AG04449 (cell line): ENCODE data around the gene ARHGAP31.
A peak's percentile ranks its signal among the peaks of the same experiment; 100 is the strongest.

ENCODE experiments used
- CTCF ChIA-PET: fragments of 350-600 bp; formaldehyde crosslinking; extraction: SDS; loops from one replicate; lab custom pipeline; 2021; ENCODE audit warnings: antibody characterized with exemption; lab: Yijun Ruan, JAX
- POLR2A ChIA-PET: fragments of 400-600, 350-600 bp; formaldehyde crosslinking; extraction: SDS; loops from one replicate; lab custom pipeline; 2020; ENCODE audit warnings: antibody characterized with exemption, inconsistent platforms; lab: Yijun Ruan, JAX
- DNase-seq: peaks from one replicate; pipeline ENCODE4 v3.0.0-alpha.2; 2010; ENCODE audit warnings: low read depth, low spot score
- H3K4me3 ChIP-seq: 2 replicates; pipeline ENCODE4 v1.5.1; 2011; ENCODE audit warnings: low read depth, mild to moderate bottlenecking, control low read depth, low read length
- TF ChIP-seq, protein P1 (sequence below): IDR thresholded peaks from one replicate; pipeline ENCODE4 v1.5.1; 2011; ENCODE audit warnings: mild to moderate bottlenecking, moderate library complexity, low read length, control low read depth, inconsistent platforms; ENCODE audit not compliant: insufficient read depth; ENCODE audit errors: missing control alignments

The ARHGAP31 gene

GRCh38 chr3:119418641-119419040 is 124.5 kb downstream of the ARHGAP31 start:
- H3K4me3 ChIP-seq: no peak overlapping the region
- TF ChIP-seq, protein P1, sequence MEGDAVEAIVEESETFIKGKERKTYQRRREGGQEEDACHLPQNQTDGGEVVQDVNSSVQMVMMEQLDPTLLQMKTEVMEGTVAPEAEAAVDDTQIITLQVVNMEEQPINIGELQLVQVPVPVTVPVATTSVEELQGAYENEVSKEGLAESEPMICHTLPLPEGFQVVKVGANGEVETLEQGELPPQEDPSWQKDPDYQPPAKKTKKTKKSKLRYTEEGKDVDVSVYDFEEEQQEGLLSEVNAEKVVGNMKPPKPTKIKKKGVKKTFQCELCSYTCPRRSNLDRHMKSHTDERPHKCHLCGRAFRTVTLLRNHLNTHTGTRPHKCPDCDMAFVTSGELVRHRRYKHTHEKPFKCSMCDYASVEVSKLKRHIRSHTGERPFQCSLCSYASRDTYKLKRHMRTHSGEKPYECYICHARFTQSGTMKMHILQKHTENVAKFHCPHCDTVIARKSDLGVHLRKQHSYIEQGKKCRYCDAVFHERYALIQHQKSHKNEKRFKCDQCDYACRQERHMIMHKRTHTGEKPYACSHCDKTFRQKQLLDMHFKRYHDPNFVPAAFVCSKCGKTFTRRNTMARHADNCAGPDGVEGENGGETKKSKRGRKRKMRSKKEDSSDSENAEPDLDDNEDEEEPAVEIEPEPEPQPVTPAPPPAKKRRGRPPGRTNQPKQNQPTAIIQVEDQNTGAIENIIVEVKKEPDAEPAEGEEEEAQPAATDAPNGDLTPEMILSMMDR: no peak
- ChIA-PET POLR2A (interaction anchor here (0.5 kb wide), 1 partner anchor 180 kb away, joined by 3 read pairs; no protein-coding TSS in a partner anchor), CTCF (interaction anchor here (0.7 to 1.9 kb wide), 3 partner anchors 10 to 177 kb away, joined by 3 to 6 read pairs (median 3); partner anchors contain the start of gene B4GALT4)
- peak; percentile 5 for DNase-seq

- ChIA-PET POLR2A (no interaction called here), CTCF (interaction anchor here (1.2 to 1.3 kb wide), 2 partner anchors 14 to 261 kb away, joined by 3 to 6 read pairs; no protein-coding TSS in a partner anchor)
- H3K4me3 ChIP-seq: no peak overlapping the region
- DNase-seq: no peak
- TF ChIP-seq, protein P1: peak; percentile 6
Observed at GRCh38 chr3:119420196-119420595, 126.0 kb downstream of the ARHGAP31 start.

GRCh38 chr3:119427669-119428068 is 133.5 kb downstream of the ARHGAP31 start:
- TF ChIP-seq, protein P1: no peak
- POLR2A ChIA-PET: no interaction called here
- no peak for DNase-seq
- no peak overlapping the region for H3K4me3 ChIP-seq
- CTCF ChIA-PET: no interaction called here

GRCh38 chr3:119428538-119428937 is 134.4 kb downstream of the ARHGAP31 start:
- no peak overlapping the region for H3K4me3 ChIP-seq
- TF ChIP-seq, protein P1: no peak
- no peak for DNase-seq
- CTCF ChIA-PET: interaction anchor here (1.0 kb wide), 1 partner anchor 22 kb away, joined by 3 read pairs; no protein-coding TSS in a partner anchor
- POLR2A ChIA-PET: interaction anchor here (0.6 kb wide), 1 partner anchor 41 kb away, joined by 3 read pairs; no protein-coding TSS in a partner anchor

DNA sequence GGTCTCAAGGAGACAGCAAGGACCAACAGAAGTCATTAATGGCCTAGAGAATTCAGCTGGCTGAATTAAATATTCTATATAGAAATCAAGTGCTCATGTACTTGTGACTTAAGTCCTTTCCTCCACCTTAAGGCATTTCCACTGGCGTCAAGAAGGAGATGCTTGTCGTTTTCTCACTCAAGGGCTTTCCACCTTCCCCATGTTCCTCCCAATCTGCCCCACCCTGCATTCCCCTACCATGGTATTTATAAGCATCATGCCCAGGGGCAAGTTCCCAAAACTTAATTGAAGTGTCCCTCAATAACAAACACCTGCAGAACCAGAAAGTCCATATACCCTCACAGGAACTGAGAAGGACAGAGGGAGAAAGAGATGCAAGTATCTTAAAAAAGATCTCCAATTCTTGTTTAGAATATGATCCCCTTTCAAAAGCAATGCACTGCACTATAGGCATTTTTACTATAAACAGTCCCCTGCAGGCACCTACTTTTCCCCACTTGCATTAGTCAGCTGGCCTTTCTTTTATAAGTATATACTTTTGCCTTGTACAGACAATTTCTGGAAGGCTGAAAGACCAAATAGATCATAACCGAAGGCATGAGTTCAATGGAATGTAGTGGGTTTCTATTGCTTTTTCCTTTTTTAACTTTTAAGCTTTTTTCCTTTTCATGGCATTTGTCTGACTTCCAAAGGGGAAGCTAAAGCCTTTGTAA is 139.6 kb downstream of the ARHGAP31 start:
- DNase-seq: no peak
- ChIA-PET POLR2A (no interaction called here), CTCF (interaction anchor here (0.9 to 2.2 kb wide), 3 partner anchors 247 to 249 kb away, joined by 3 to 4 read pairs (median 4); no protein-coding TSS in a partner anchor)
- TF ChIP-seq, protein P1: no peak
- H3K4me3 ChIP-seq: no peak overlapping the region

GRCh38 chr3:119434703-119435102 is 140.5 kb downstream of the ARHGAP31 start:
- H3K4me3 ChIP-seq: no peak overlapping the region
- POLR2A ChIA-PET: no interaction called here
- CTCF ChIA-PET: interaction anchor here (0.6 to 2.2 kb wide), 5 partner anchors 8 to 552 kb away, joined by 3 to 4 read pairs (median 4); no protein-coding TSS in a partner anchor
- TF ChIP-seq, protein P1: no peak
- DNase-seq: no peak
